ENCODE measurements around the gene MLLT6. TPM values are rescaled to one million over a fixed set of nuclear protein-coding genes. Genes with fewer than 3 reads are reported as not detected.

The MLLT6 gene
- total RNA-seq, 4 donors from 2014 or later, result 68.7 to 272 (median 100) TPM

DNA sequence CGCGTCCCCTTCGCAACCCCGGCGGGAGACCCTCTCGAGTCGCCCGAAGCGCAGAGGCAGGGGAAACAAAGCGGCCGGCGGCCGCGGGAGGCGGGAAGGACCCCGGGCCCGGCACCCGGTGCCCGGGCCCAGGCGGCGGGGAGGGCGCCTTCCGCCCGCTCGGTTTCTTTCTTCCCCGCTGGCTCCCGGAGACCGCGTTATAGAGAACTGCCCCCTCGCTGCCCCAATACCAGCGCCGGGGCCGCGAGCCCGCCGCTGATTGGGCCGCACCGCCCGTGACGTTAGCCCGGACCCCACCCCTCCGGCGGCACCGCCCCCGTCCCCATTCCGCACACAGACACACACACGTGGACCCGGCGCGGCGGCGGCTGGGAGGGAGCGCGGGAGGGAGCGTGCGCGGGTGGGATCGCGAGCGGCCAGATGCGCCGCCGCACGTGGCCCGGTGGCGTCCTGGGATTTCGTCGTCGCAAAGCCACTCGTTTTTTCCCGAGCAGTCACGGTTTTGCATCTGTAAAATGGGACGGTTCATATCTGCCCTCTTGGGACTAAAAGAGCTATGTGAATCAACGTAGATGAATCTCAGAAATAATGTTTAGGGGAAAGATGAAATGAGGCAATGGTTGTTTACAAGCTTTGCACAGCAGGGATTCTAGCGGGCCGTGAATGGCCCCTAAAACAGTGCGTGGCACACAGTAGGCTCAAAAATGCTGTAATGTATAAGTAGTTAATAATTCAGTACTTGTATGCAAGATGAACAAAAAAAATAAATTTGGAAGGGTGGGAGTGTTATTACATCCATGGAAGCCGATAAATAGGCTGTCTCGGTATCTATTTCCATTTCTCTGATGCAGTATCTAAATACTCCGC lies 30.1 kb upstream of the MLLT6 start, which contains the start of gene EPOP:
EPOP (minus strand) TSS at position 209 of the 867 bp plus-strand sequence. CDS start 462 bp downstream, outside the sequence.
- Histone ChIP-seq H3K4me1 (peaks cover 8 to 30% (median 23%) of the 10 kb centered on the region in 4 donors), H3K4me3 (peak within 1 kb of the TSS; percentile 42 to 65 (median 54)), H3K27me3 (peaks cover 64% of the 10 kb centered on the region), H3K36me3 (no peaks in the 10 kb centered on the region), H3K9me3 (no peaks in the 10 kb centered on the region), H3K27ac (peak within 1 kb of the TSS in 3 of 4 donors; percentile 35 to 42 (median 36))
- TF ChIP-seq POLR2A (IDR thresholded peaks at IDR 0.05) (no peak), POLR2AphosphoS5 (IDR thresholded peaks at IDR 0.05) (peak in 2 of 3 donors; percentile 28 to 49)
- in situ Hi-C loops (cut with MboI; ENCODE audit: low pct_ligation_motif_present in 1 of 4, low pct_unique_long_range_greater_than_20kb in 1 of 4, low sequenced_read_pairs in 3 of 4), result loop anchor here (5.0 to 25.0 kb wide), 4 partner anchors 57 to 188 kb away; partner anchors contain the start of gene CISD3 (in 3 of the 4)
- peak; percentile 86 for DNase-seq
- WGBS, 2 donors (ENCODE audit: low coverage in 1 of 2), result 9 to 17% methylated on average over 13 to 29 of the region's 80 CpGs
- intact Hi-C loops (cut with DNase I; ENCODE audit: low total_unique reads), result loop anchor here (2.0 kb wide), 1 partner anchor 58 kb away; no protein-coding TSS in a partner anchor

DNA sequence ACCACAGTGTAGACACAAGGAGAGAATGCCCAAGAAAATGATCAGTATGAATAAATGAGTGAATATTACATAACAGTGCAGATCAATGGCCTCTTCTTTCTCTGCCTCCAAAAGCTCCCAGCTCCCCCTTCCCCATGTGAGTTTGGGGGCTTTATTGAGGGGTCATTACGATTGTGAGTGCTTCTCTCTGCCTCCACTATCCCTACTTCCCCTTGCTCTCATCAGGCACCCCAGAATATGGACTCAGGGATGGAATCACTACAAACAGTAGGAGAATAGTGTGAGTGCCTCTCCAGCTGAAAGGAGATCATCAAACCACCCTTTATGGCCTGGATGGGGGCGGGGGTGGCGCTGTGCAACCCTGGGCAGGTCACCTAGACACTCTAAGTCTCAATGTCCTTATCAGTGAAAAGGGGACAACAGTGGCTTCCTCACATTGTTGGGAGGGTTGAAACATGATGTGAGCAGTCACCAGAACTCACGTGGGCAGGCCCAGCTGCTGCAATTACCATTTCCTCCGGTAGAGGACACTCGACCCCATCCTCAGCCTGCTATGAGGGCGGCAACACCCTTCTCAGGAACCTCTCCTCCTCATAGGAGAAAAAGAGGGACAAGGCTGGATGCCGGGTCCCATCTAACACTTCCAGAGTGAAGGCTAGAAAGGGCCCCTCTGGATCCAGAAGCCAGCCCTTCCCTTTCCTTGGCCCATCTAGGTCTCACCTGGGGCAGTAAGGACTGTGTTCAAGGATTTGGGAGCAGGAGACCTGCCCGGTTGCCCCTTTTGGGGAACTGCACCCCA lies 28.2 kb upstream of the MLLT6 start:
- no peaks in the 10 kb centered on the region for H3K9me3 ChIP-seq
- H3K27ac ChIP-seq, result no peak overlapping the region
- peak; percentile 87 for DNase-seq
- intact Hi-C loops (cut with DNase I; ENCODE audit: low total_unique reads) (no loop called here), in situ Hi-C loops (cut with MboI; ENCODE audit: low pct_ligation_motif_present in 1 of 4, low pct_unique_long_range_greater_than_20kb in 1 of 4, low sequenced_read_pairs in 3 of 4) (loop anchor here in 3 of 4 donors (5.0 to 10.0 kb wide), 2 partner anchors 55 to 58 kb away; partner anchors contain the start of gene CISD3 (in 3 of the 3))
- H3K4me3 ChIP-seq, result no peak overlapping the region
- H3K36me3 ChIP-seq, result no peaks in the 10 kb centered on the region
- H3K4me1 ChIP-seq, result peaks cover 8 to 30% (median 23%) of the 10 kb centered on the region in 4 donors
- TF ChIP-seq POLR2AphosphoS5 (IDR thresholded peaks at IDR 0.05) (no peak), POLR2A (IDR thresholded peaks at IDR 0.05) (no peak)
- TF ChIP-seq, protein P1, sequence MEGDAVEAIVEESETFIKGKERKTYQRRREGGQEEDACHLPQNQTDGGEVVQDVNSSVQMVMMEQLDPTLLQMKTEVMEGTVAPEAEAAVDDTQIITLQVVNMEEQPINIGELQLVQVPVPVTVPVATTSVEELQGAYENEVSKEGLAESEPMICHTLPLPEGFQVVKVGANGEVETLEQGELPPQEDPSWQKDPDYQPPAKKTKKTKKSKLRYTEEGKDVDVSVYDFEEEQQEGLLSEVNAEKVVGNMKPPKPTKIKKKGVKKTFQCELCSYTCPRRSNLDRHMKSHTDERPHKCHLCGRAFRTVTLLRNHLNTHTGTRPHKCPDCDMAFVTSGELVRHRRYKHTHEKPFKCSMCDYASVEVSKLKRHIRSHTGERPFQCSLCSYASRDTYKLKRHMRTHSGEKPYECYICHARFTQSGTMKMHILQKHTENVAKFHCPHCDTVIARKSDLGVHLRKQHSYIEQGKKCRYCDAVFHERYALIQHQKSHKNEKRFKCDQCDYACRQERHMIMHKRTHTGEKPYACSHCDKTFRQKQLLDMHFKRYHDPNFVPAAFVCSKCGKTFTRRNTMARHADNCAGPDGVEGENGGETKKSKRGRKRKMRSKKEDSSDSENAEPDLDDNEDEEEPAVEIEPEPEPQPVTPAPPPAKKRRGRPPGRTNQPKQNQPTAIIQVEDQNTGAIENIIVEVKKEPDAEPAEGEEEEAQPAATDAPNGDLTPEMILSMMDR (IDR thresholded peaks at IDR 0.05), result peak; percentile 97 to 98 (median 98)
- WGBS, 2 donors (ENCODE audit: low coverage in 1 of 2), result 0 to 10% methylated on average over 1 to 9 of the region's 9 CpGs
- peaks cover 44% of the 10 kb centered on the region for H3K27me3 ChIP-seq

DNA sequence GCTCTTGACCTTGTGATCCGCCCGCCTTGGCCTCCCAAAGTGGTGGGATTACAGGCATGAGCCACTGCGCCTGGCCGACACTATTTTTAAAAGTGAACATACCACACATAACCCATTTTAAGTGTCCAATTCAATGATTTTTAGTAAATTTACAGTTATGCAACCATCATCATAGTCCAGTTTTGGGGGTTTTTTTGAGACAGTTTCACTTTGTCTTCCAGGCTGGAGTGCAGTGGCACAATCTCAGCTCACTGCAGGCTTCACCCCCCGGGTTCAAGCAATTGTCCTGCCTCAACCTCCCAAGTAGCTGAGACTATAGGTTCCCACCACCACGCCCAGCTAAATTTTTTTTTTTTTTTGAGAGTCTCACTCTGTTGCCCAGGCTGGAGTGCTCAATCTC lies 27.3 kb upstream of the MLLT6 start:
- no peaks in the 10 kb centered on the region for H3K9me3 ChIP-seq
- no peak overlapping the region for H3K4me3 ChIP-seq
- 69 to 82% methylated on average over 6 of the region's 6 CpGs for WGBS, 2 donors (ENCODE audit: low coverage in 1 of 2)
- intact Hi-C loops (cut with DNase I; ENCODE audit: low total_unique reads) (no loop called here), in situ Hi-C loops (cut with MboI; ENCODE audit: low pct_ligation_motif_present in 1 of 4, low pct_unique_long_range_greater_than_20kb in 1 of 4, low sequenced_read_pairs in 3 of 4) (loop anchor here in 3 of 4 donors (5.0 to 10.0 kb wide), 2 partner anchors 54 to 57 kb away; partner anchors contain the start of gene CISD3 (in 3 of the 3))
- H3K27ac ChIP-seq, result no peak overlapping the region
- peaks cover 35% of the 10 kb centered on the region for H3K27me3 ChIP-seq
- no peaks in the 10 kb centered on the region for H3K36me3 ChIP-seq
- peaks cover 8 to 30% (median 23%) of the 10 kb centered on the region in 4 donors for H3K4me1 ChIP-seq
- DNase-seq, result no peak
- TF ChIP-seq POLR2AphosphoS5 (IDR thresholded peaks at IDR 0.05) (no peak), EP300 (IDR thresholded peaks at IDR 0.05; ENCODE audit: low read depth) (no peak), POLR2A (IDR thresholded peaks at IDR 0.05) (no peak)
- TF ChIP-seq, protein P1 (IDR thresholded peaks at IDR 0.05), result no peak

DNA sequence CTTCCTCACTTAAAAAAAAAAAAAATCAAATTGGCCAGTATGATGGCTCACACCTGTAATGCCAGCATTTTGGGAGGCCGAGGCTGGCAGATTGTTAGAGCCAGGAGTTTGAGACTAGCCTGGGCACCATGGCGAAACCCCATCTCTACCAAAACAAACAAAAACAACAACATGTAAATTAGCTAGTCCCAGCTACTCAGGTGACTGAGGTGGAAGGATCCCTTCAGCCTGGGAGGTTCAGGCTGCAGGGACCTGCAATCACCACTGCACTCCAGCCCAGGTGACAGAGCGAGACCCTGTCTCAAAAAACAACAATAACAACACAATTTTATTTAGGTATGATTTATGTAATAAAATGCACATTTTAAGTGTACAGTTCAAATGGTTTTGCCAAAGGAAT lies 24.0 kb upstream of the MLLT6 start:
- 76 to 78% methylated on average over 2 to 3 of the region's 3 CpGs for WGBS, 2 donors (ENCODE audit: low coverage in 1 of 2)
- H3K27ac ChIP-seq, result no peak overlapping the region
- intact Hi-C loops (cut with DNase I; ENCODE audit: low total_unique reads) (no loop called here), in situ Hi-C loops (cut with MboI; ENCODE audit: low pct_ligation_motif_present in 1 of 4, low pct_unique_long_range_greater_than_20kb in 1 of 4, low sequenced_read_pairs in 3 of 4) (no loop called here)
- H3K27me3 ChIP-seq, result peaks cover 3% of the 10 kb centered on the region
- DNase-seq, result no peak
- H3K9me3 ChIP-seq, result no peaks in the 10 kb centered on the region
- peaks cover 0 to 8% (median 2%) of the 10 kb centered on the region in 4 donors for H3K4me1 ChIP-seq
- H3K36me3 ChIP-seq, result no peaks in the 10 kb centered on the region
- H3K4me3 ChIP-seq, result no peak overlapping the region
- TF ChIP-seq POLR2AphosphoS5 (IDR thresholded peaks at IDR 0.05) (no peak), EP300 (IDR thresholded peaks at IDR 0.05; ENCODE audit: low read depth) (no peak), POLR2A (IDR thresholded peaks at IDR 0.05) (no peak)
- TF ChIP-seq, protein P1 (IDR thresholded peaks at IDR 0.05), result no peak
